CD14-positive monocyte (primary cell): ENCODE data around the gene EPB41L2. TPM values are rescaled to one million over a fixed set of nuclear protein-coding genes. Genes with fewer than 3 reads are reported as not detected.

Experiments used
- DNase-seq, 3 donors: peaks; one replicate each; pipeline ENCODE4 v3.0.0-alpha.2; 2011 to 2022
- H2AFZ ChIP-seq: 2 replicates; pipeline ENCODE4 v1.6.0; 2012; ENCODE audit warnings: mild to moderate bottlenecking, low read depth, low read length, inconsistent platforms; ENCODE audit not compliant: insufficient read depth, poor library complexity, severe bottlenecking
- H3K27ac ChIP-seq, 2 donors: 1 replicate in 1 of 2; 2 replicates in 1 of 2; pipeline ENCODE4 v1.5.1; 2012 to 2013; ENCODE audit warnings: low read length in 2 of 2, control low read depth in 1 of 2, inconsistent platforms in 1 of 2, low read depth in 1 of 2, mild to moderate bottlenecking in 1 of 2
- H3K27me3 ChIP-seq, 2 donors: one replicate each; pipeline versions ENCODE4 v1.6.0 to v1.6.1; 2011 to 2013; ENCODE audit warnings: low read length in 2 of 2; ENCODE audit not compliant: control insufficient read depth in 2 of 2, insufficient read depth in 2 of 2
- H3K36me3 ChIP-seq, 2 donors: replicated peaks in 1 of 2; 1 replicate in 1 of 2; 2 replicates in 1 of 2; pipeline versions ENCODE4 v1.5.1 to v1.6.1; 2012 to 2013; ENCODE audit warnings: low read length in 2 of 2, control low read depth in 1 of 2, inconsistent platforms in 1 of 2, mild to moderate bottlenecking in 1 of 2; ENCODE audit not compliant: insufficient read depth in 2 of 2, control insufficient read depth in 1 of 2
- H3K4me1 ChIP-seq, 2 donors: 1 replicate in 1 of 2; 2 replicates in 1 of 2; pipeline versions ENCODE4 v1.5.1 to v1.6.1; 2012 to 2013; ENCODE audit warnings: low read length in 2 of 2, control low read depth in 1 of 2, inconsistent platforms in 1 of 2, mild to moderate bottlenecking in 1 of 2, moderate library complexity in 1 of 2; ENCODE audit not compliant: insufficient read depth in 2 of 2, control insufficient read depth in 1 of 2
- H3K4me2 ChIP-seq: replicated peaks from 2 replicates; pipeline ENCODE3; 2012; ENCODE audit warnings: low read length, moderate library complexity, mild to moderate bottlenecking; ENCODE audit not compliant: poor library complexity, severe bottlenecking; ENCODE audit errors: extremely low read depth
- H3K4me3 ChIP-seq, 3 experiments: fragments of 200-600 bp in 1 of 3; sonication (generic) in 1 of 3; replicated peaks in 1 of 3; 1 replicate in 2 of 3; 2 replicates in 1 of 3; pipeline ENCODE4 v1.5.1; 2011 to 2013; ENCODE audit warnings: low read length in 3 of 3, mild to moderate bottlenecking in 3 of 3, control low read depth in 2 of 3, low read depth in 2 of 3, inconsistent platforms in 1 of 3, moderate library complexity in 1 of 3
- H3K79me2 ChIP-seq: 2 replicates; pipeline ENCODE4 v1.6.0; 2012; ENCODE audit warnings: mild to moderate bottlenecking, control low read depth, inconsistent platforms, low read length, moderate library complexity; ENCODE audit not compliant: insufficient read depth
- H3K9ac ChIP-seq: 2 replicates; pipeline ENCODE4 v1.6.0; 2017; ENCODE audit warnings: low read length, mild to moderate bottlenecking; ENCODE audit not compliant: insufficient read depth, poor library complexity, severe bottlenecking
- H3K9me3 ChIP-seq, 2 donors: replicated peaks in 1 of 2; 1 replicate in 1 of 2; 2 replicates in 1 of 2; pipeline versions ENCODE4 v1.5.1 to v1.6.1; 2012 to 2013; ENCODE audit warnings: low read length in 2 of 2, control low read depth in 1 of 2; ENCODE audit not compliant: control insufficient read depth in 1 of 2, insufficient read depth in 1 of 2
- H4K20me1 ChIP-seq: 2 replicates; pipeline ENCODE4 v1.6.0; 2012; ENCODE audit warnings: mild to moderate bottlenecking, low read length, control low read depth, moderate library complexity; ENCODE audit not compliant: insufficient read depth
- H3K27ac Mint-ChIP-seq, 7 donors: one replicate each; pipeline ENCODE4 v1.8.0; 2020; ENCODE audit warnings: mild to moderate bottlenecking in 7 of 7, mixed read lengths in 7 of 7, moderate library complexity in 6 of 7, inconsistent platforms in 2 of 7
- H3K27me3 Mint-ChIP-seq, 3 donors: one replicate each; pipeline ENCODE4 v1.8.0; 2021 to 2022; ENCODE audit warnings: low read depth in 3 of 3, mild to moderate bottlenecking in 3 of 3, mixed read lengths in 3 of 3, moderate library complexity in 3 of 3, inconsistent platforms in 1 of 3
- H3K36me3 Mint-ChIP-seq, 2 donors: one replicate each; pipeline ENCODE4 v1.8.0; 2020; ENCODE audit warnings: mixed read lengths in 2 of 2, inconsistent platforms in 1 of 2, mild to moderate bottlenecking in 1 of 2
- H3K4me1 Mint-ChIP-seq: one replicate; pipeline ENCODE4 v1.8.0; 2020; ENCODE audit warnings: mild to moderate bottlenecking, mixed read lengths
- H3K4me3 Mint-ChIP-seq, 2 donors: one replicate each; pipeline ENCODE4 v1.8.0; 2020; ENCODE audit warnings: mild to moderate bottlenecking in 2 of 2, mixed read lengths in 2 of 2, moderate library complexity in 1 of 2
- H3K9me3 Mint-ChIP-seq, 7 donors: one replicate each; pipeline ENCODE4 v1.8.0; 2020 to 2022; ENCODE audit warnings: mixed read lengths in 7 of 7, mild to moderate bottlenecking in 6 of 7, moderate library complexity in 6 of 7, inconsistent platforms in 2 of 7
- WGBS: methylation state at CpG from one replicate; pipeline ENCODE4 v1.1.5; 2013; ENCODE audit warnings: missing lambda C conversion rate; ENCODE audit not compliant: insufficient coverage; 5-methylcytosine and 5-hydroxymethylcytosine counted together
- intact Hi-C, 2 donors: fragments of 100-400 bp; cut with micrococcal nuclease; formaldehyde crosslinking; loops; one replicate each; pipeline versions ENCODE4 v1.15.0 to v1.15.1; 2023
- polyA plus RNA-seq, 3 donors: library from polyadenylated mRNA; depleted of rRNA in 1 of 3; unstranded in 2 of 3; stranded (reverse) in 1 of 3; fragments of 300-500 nt in 2 of 3; fragments of >200 nt in 1 of 3; fragmentation: Illumina TruSeq in 2 of 3; gene quantifications; 1 replicate in 2 of 3; 2 replicates in 1 of 3; pipeline ENCODE4 v1.2.3, GENCODE V29; 2012 to 2021
- TF ChIP-seq, protein P1 (sequence below): fragments of 200-600 bp; IDR thresholded peaks from one replicate; pipeline ENCODE4 v1.8.0; 2022; ENCODE audit warnings: antibody characterized with exemption, mild to moderate bottlenecking

Gene EPB41L2
- polyA plus RNA-seq, 3 donors, result 3.4 to 7.2 (median 4.6) TPM

- H3K4me1 Mint-ChIP-seq, result no peaks in the 10 kb centered on the region
Measured at GRCh38 chr6:131022691-131023090, 40.4 kb downstream of the EPB41L2 start.

DNA sequence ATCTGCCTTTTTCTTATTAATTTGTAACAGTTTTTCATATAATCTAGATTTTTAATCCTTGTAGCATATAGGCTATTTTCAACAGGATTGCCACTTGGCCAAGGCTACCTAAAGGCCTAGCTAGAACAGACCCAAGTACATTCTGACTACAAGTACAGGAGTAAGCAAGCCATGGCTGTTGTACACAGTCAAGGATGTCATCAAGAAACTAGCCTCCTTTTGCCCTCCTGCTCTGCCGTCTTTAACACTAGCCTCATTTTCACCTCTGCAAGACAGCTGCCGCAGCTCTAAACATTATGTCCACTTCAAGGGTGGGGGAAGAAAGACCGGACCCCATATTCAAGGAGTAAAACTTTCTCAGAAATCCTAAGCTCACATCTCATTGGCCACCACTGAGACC, 45.1 kb downstream of the EPB41L2 start:
- no peaks in the 10 kb centered on the region for H3K36me3 Mint-ChIP-seq
- no peaks in the 10 kb centered on the region for H3K9me3 Mint-ChIP-seq
- Histone ChIP-seq H4K20me1 (no peaks in the 10 kb centered on the region), H3K4me1 (no peaks in the 10 kb centered on the region), H3K79me2 (no peaks in the 10 kb centered on the region), H3K4me3 (no peak overlapping the region), H3K36me3 (no peaks in the 10 kb centered on the region), H3K9ac (no peak overlapping the region), H3K4me2 (no peak overlapping the region), H3K27me3 (no peaks in the 10 kb centered on the region), H3K27ac (no peak overlapping the region), H3K9me3 (no peaks in the 10 kb centered on the region), H2AFZ (no peak overlapping the region)
- H3K4me1 Mint-ChIP-seq, result peaks cover 5% of the 10 kb centered on the region
- TF ChIP-seq, protein P1, sequence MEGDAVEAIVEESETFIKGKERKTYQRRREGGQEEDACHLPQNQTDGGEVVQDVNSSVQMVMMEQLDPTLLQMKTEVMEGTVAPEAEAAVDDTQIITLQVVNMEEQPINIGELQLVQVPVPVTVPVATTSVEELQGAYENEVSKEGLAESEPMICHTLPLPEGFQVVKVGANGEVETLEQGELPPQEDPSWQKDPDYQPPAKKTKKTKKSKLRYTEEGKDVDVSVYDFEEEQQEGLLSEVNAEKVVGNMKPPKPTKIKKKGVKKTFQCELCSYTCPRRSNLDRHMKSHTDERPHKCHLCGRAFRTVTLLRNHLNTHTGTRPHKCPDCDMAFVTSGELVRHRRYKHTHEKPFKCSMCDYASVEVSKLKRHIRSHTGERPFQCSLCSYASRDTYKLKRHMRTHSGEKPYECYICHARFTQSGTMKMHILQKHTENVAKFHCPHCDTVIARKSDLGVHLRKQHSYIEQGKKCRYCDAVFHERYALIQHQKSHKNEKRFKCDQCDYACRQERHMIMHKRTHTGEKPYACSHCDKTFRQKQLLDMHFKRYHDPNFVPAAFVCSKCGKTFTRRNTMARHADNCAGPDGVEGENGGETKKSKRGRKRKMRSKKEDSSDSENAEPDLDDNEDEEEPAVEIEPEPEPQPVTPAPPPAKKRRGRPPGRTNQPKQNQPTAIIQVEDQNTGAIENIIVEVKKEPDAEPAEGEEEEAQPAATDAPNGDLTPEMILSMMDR, result no peak
- DNase-seq, result no peak
- H3K27ac Mint-ChIP-seq, result no peak overlapping the region
- H3K27me3 Mint-ChIP-seq, result no peaks in the 10 kb centered on the region
- no peak overlapping the region for H3K4me3 Mint-ChIP-seq
- intact Hi-C loops, result no loop called here
- no CpG with 5 or more reads among the region's 3 CpGs for WGBS

More at GRCh38 chr6:131022691-131023090, 40.4 kb downstream of the EPB41L2 start:
- intact Hi-C loops, result no loop called here
- TF ChIP-seq, protein P1, result no peak
- H3K27me3 ChIP-seq, result no peaks in the 10 kb centered on the region
- H3K27ac ChIP-seq, result no peak overlapping the region
- peaks cover 0 to 4% (median 0%) of the 10 kb centered on the region in 7 donors for H3K9me3 Mint-ChIP-seq
- no peaks in the 10 kb centered on the region for H3K9me3 ChIP-seq
- no peaks in the 10 kb centered on the region for H3K27me3 Mint-ChIP-seq
- H3K36me3 Mint-ChIP-seq, result no peaks in the 10 kb centered on the region
- H3K79me2 ChIP-seq, result no peaks in the 10 kb centered on the region
- H3K27ac Mint-ChIP-seq, result no peak overlapping the region
- H2AFZ ChIP-seq, result no peak overlapping the region
- no peak overlapping the region for H3K4me2 ChIP-seq
- DNase-seq, result no peak
- H3K4me3 Mint-ChIP-seq, result no peak overlapping the region
- no peak overlapping the region for H3K4me3 ChIP-seq
- no peaks in the 10 kb centered on the region for H4K20me1 ChIP-seq
- H3K36me3 ChIP-seq, result no peaks in the 10 kb centered on the region
- H3K4me1 ChIP-seq, result no peaks in the 10 kb centered on the region
- H3K9ac ChIP-seq, result no peak overlapping the region
- WGBS, result no CpG with 5 or more reads among the region's 4 CpGs
